Lower leg skin (tissue), 4 donors: ENCODE data around the gene ABCB9. TPM values are rescaled to one million over a fixed set of nuclear protein-coding genes. Genes with fewer than 3 reads are reported as not detected.

Experiments used
- DNase-seq, 2 donors: peaks; one replicate each; pipeline ENCODE4 v3.0.0-alpha.2; 2019; ENCODE audit warnings: low spot score in 2 of 2
- H3K4me3 ChIP-seq: fragments of 200-600 bp; sonication (generic); 2 replicates; pipeline ENCODE4 v1.5.1; 2017; ENCODE audit warnings: mild to moderate bottlenecking, low read depth; ENCODE audit not compliant: poor library complexity, severe bottlenecking
- POLR2A ChIP-seq, 2 donors: fragments of 450-650 bp; IDR thresholded peaks; one replicate each; pipeline ENCODE4 v1.6.1; 2016 to 2017; ENCODE audit warnings: antibody characterized with exemption in 2 of 2, mild to moderate bottlenecking in 1 of 2, moderate library complexity in 1 of 2
- WGBS, 2 donors: methylation state at CpG; one replicate each; pipeline ENCODE4 v1.1.5; 2018; 5-methylcytosine and 5-hydroxymethylcytosine counted together
- intact Hi-C: fragments of 100-400 bp; cut with DNase I; formaldehyde crosslinking; loops from one replicate; pipeline ENCODE4 v1.15.0; 2023; ENCODE audit warnings: low total_unique reads
- total RNA-seq, 4 donors: library from RNA; depleted of rRNA; stranded (reverse); fragments of >200 nt; gene quantifications; one replicate each; pipeline ENCODE4 v1.1.0, GENCODE V29; 2016
- TF ChIP-seq, protein P1 (sequence below), 3 donors: fragments of 450-650 bp; IDR thresholded peaks; one replicate each; pipeline ENCODE4 v1.5.1; 2016; ENCODE audit warnings: antibody characterized with exemption in 3 of 3, mild to moderate bottlenecking in 3 of 3, moderate library complexity in 2 of 3

ABCB9 gene
- total RNA-seq, 4 donors from 2014 or later: 3.4 to 10.2 (median 7.2) TPM

DNA sequence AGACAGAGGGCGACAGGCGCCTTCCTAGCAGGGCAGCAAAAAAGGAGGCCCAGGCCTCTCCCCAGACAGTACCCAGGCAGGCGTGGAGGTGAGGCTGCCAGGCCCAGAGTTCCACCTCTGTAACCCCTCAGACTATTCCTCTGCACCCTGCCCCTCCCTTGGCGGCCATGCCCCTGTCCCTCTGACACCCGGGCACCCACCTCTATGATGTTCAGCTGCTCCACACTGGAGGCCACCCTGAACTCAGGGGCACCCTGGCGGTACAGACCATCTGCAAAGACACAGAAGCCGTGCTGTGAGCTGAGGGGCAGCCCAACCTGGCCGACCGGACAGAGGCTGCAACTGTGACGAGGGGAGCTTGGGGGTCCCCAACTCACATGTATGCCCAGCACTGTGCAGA, 34.3 kb upstream of the ABCB9 start:
- no peak overlapping the region for H3K4me3 ChIP-seq
- intact Hi-C loops: no loop called here
- TF ChIP-seq POLR2A (IDR thresholded peaks at IDR 0.05): no peak
- TF ChIP-seq, protein P1, sequence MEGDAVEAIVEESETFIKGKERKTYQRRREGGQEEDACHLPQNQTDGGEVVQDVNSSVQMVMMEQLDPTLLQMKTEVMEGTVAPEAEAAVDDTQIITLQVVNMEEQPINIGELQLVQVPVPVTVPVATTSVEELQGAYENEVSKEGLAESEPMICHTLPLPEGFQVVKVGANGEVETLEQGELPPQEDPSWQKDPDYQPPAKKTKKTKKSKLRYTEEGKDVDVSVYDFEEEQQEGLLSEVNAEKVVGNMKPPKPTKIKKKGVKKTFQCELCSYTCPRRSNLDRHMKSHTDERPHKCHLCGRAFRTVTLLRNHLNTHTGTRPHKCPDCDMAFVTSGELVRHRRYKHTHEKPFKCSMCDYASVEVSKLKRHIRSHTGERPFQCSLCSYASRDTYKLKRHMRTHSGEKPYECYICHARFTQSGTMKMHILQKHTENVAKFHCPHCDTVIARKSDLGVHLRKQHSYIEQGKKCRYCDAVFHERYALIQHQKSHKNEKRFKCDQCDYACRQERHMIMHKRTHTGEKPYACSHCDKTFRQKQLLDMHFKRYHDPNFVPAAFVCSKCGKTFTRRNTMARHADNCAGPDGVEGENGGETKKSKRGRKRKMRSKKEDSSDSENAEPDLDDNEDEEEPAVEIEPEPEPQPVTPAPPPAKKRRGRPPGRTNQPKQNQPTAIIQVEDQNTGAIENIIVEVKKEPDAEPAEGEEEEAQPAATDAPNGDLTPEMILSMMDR (IDR thresholded peaks at IDR 0.05): no peak
- 91 to 96% methylated on average over 9 of the region's 10 CpGs for WGBS, 2 donors
- no peak for DNase-seq

DNA sequence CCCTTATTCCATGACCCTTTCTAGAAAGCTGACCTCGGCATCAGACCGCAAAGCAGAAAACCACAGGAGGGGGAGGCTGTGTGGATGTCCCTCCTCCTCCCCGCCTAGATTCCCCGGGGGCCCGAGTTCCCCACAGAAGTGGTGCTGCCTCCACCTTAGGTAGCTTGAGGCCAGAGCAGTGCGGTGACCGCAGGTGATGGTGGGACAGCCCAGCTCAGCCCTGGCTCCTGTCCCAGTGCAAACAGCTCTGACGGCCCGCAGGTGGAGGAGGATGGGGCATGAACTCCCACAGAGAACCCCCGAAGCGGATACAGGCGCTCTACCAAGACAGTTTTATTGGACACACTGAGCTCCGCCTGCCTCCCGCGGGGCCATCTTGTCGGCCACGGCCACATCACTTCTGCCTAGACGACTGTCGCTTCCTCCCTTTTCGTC, 33.7 kb upstream of the ABCB9 start:
- no peak overlapping the region for H3K4me3 ChIP-seq
- TF ChIP-seq, protein P1 (IDR thresholded peaks at IDR 0.05): no peak
- TF ChIP-seq POLR2A (IDR thresholded peaks at IDR 0.05): no peak
- intact Hi-C loops: no loop called here
- no peak for DNase-seq
- WGBS, 2 donors: 82 to 90% methylated on average over 20 of the region's 20 CpGs

DNA sequence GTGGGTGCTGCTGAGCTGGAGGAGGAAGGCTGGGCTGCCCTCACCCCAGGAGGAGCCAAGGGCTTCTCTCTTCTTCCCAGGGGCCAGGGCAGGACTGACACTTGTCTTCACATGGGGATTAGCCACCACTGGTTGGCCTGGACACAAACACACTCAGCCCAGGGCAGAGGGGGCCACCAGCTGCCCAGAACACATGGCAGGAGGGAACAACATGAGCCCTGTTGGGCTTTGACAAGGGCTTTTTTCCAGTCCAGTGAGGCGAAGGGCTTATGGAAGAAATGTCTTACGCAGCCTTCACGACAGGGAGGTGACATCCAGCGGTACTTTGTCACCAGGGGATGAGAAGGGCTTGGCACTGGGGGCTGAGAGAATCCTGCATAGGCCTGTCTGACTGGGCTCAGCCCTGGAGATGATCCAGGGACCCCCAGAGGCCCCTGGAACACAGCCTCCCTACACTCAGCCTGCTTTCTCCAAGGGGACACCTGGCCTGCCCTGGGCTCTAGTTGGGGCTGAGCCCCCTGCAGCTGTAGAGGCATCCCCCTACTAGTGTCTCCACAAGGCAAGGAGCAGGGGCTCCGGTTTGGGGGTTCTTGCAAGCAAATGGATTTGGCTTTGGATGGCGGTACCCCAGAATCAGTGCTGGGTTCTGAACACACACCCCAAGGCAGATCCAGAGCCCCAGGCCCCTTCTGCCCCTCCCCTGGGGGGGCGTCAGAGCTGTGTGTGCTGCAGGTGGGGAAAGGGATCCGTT, 33.1 kb upstream of the ABCB9 start:
- DNase-seq: no peak
- no peak overlapping the region for H3K4me3 ChIP-seq
- WGBS, 2 donors: 83 to 92% methylated on average over 6 to 7 of the region's 8 CpGs
- TF ChIP-seq, protein P1 (IDR thresholded peaks at IDR 0.05): no peak
- TF ChIP-seq POLR2A (IDR thresholded peaks at IDR 0.05): no peak
- intact Hi-C loops: no loop called here

DNA sequence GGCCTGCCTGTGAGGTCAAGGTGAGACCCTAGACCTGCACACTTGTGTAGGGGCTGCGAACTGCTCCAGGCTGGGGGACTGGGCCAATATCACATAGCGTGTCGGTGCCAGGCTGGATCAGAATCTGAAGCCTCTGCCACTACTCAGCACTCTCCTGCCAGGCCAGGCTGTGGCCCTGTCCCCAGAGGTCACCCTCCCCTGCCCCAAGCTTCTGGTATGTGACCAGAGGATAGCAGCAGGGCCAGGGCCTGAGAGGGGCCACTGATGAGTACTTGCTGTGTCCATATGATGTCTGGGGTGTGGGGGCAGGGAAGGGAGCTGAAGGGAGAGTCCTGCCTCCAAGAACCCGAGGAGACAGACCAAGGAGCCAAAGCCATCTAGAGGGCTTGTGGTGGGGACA, 32.1 kb upstream of the ABCB9 start:
- H3K4me3 ChIP-seq: no peak overlapping the region
- TF ChIP-seq, protein P1 (IDR thresholded peaks at IDR 0.05): no peak
- no peak for TF ChIP-seq POLR2A (IDR thresholded peaks at IDR 0.05)
- intact Hi-C loops: no loop called here
- 78 to 89% methylated on average over 1 to 4 of the region's 4 CpGs for WGBS, 2 donors
- DNase-seq: no peak

DNA sequence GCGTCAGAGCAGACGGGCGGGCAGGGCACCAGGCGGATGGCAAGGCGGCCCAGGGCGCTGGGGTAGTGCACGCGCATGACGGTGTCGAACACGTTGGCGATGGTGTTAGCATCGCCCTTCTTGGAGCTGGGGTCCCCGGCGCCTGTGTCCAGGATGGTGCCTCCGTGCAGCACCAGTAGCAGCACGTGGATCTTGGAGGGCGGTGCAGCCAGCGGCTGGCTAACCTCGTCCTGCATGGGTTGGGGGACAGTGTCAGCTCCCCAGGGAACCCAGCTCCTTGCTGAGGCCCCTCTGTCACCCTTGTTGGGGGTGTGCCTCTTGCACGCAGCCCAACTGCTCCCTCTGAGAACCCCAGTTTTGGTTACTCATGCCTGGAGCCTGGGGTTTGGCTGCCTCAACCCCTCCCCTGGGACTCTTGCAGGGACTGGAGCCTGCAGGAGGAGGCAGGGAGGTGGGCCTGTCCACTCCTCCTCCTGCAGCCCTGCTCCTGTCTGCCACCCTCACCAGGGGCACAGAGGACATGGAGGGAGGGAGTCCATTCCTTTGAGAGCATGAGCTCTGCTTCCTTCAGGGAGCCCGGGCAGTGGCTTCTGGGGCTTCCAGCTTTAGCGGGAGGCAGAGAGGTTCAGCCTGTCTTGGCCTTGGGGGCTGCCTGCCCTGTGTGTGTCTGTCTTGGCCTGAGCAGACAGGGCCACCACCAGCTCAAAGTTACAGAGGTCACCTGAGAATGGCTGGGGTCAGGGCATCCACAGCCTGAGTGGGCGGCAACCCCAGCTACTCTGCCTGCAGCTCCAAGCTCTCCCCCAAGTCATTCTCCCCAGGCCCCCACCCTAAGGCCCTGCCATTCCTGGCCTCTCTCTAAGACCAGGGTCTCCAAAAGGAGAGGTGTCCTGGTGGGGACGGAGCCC, 31.3 kb upstream of the ABCB9 start:
- TF ChIP-seq, protein P1 (IDR thresholded peaks at IDR 0.05): no peak
- intact Hi-C loops: no loop called here
- H3K4me3 ChIP-seq: no peak overlapping the region
- 88 to 92% methylated on average over 18 to 22 of the region's 25 CpGs for WGBS, 2 donors
- DNase-seq: no peak
